SK-N-SH (cell line): ENCODE results near the gene HEXD. TPM values are rescaled to one million over a fixed set of nuclear protein-coding genes. Genes with fewer than 3 reads are reported as not detected.

Experiments
- CTCF ChIA-PET: fragments of 300-600, 350-600 bp; formaldehyde crosslinking; extraction: SDS; loops from one replicate; lab custom pipeline; 2021; lab: Yijun Ruan, JAX
- POLR2A ChIA-PET: fragments of 350-600 bp; sonication (Branson Sonifier 250); formaldehyde crosslinking; extraction: SDS; loops from one replicate; lab custom pipeline; 2020; ENCODE audit warnings: antibody characterized with exemption, inconsistent platforms; lab: Yijun Ruan, JAX
- DNase-seq: peaks from one replicate; pipeline ENCODE4 v3.0.0; 2012
- H2AFZ ChIP-seq: fragments of 200-600 bp; sonication (generic); 2 replicates; pipeline ENCODE4 v1.8.1; 2016; ENCODE audit warnings: antibody characterized with exemption, mild to moderate bottlenecking, low read depth
- H3F3A ChIP-seq: fragments of 200-600 bp; sonication (generic); replicated peaks from 2 replicates; pipeline ENCODE3; 2016; ENCODE audit warnings: antibody characterized with exemption, mild to moderate bottlenecking; ENCODE audit not compliant: insufficient read depth
- H3K27ac ChIP-seq, 2 experiments: fragments of 200-500 bp in 1 of 2; fragments of 200-600 bp in 1 of 2; sonication (Bioruptor generic) in 1 of 2; sonication (generic), shearing (Covaris generic) in 1 of 2; 2 replicates each; pipeline versions ENCODE4 v1.5.1 to v1.6.1; 2014 to 2016; ENCODE audit warnings: low read depth in 2 of 2, inconsistent platforms in 1 of 2, low read length in 1 of 2, mild to moderate bottlenecking in 1 of 2, mixed read lengths in 1 of 2
- H3K27me3 ChIP-seq: fragments of 200-600 bp; sonication (generic), shearing (Covaris generic); 2 replicates; pipeline ENCODE4 v1.6.1; 2016; ENCODE audit warnings: mixed run types; ENCODE audit not compliant: insufficient read depth
- H3K36me3 ChIP-seq, 2 experiments: fragments of 200-500 bp in 1 of 2; fragments of 200-600 bp in 1 of 2; sonication (Bioruptor generic) in 1 of 2; sonication (generic) in 1 of 2; replicated peaks in 1 of 2; 2 replicates each; pipeline versions ENCODE3 to v1.5.1; 2014 to 2016; ENCODE audit warnings: low read length in 1 of 2, mild to moderate bottlenecking in 1 of 2; ENCODE audit not compliant: insufficient read depth in 2 of 2, control insufficient read depth in 1 of 2
- H3K4me1 ChIP-seq, 2 experiments: fragments of 200-500 bp in 1 of 2; fragments of 200-600 bp in 1 of 2; sonication (Bioruptor generic) in 1 of 2; sonication (generic), shearing (Covaris generic) in 1 of 2; 2 replicates each; pipeline versions ENCODE4 v1.5.1 to v1.6.1; 2014 to 2016; ENCODE audit warnings: low read depth in 1 of 2, low read length in 1 of 2, mixed run types in 1 of 2; ENCODE audit not compliant: insufficient read depth in 2 of 2, control insufficient read depth in 1 of 2
- H3K4me2 ChIP-seq: fragments of 200-600 bp; sonication (generic), shearing (Covaris generic); 2 replicates; pipeline ENCODE4 v1.6.1; 2017; ENCODE audit warnings: mixed run types
- H3K4me3 ChIP-seq, 2 experiments: fragments of 200-500 bp in 1 of 2; fragments of 200-600 bp in 1 of 2; sonication (Bioruptor generic) in 1 of 2; sonication (generic), shearing (Covaris generic) in 1 of 2; 2 replicates each; pipeline versions ENCODE4 v1.5.1 to v1.8.1; 2014 to 2016; ENCODE audit warnings: low read depth in 2 of 2, inconsistent platforms in 1 of 2, low read length in 1 of 2, mild to moderate bottlenecking in 1 of 2, mixed read lengths in 1 of 2, moderate library complexity in 1 of 2
- H3K79me2 ChIP-seq: fragments of 200-600 bp; sonication (generic); 2 replicates; pipeline ENCODE4 v1.8.1; 2017; ENCODE audit warnings: mild to moderate bottlenecking; ENCODE audit not compliant: insufficient read depth
- H3K9ac ChIP-seq: fragments of 200-600 bp; sonication (generic); 2 replicates; pipeline ENCODE4 v1.6.1; 2017; ENCODE audit warnings: mixed run types
- H3K9me2 ChIP-seq: fragments of 200-600 bp; sonication (generic); 2 replicates; pipeline ENCODE4 v1.6.1; 2017; ENCODE audit warnings: mixed run types
- H3K9me3 ChIP-seq: fragments of 200-600 bp; sonication (generic); 2 replicates; pipeline ENCODE4 v1.6.1; 2017; ENCODE audit warnings: mixed run types, mild to moderate bottlenecking, moderate library complexity
- H4K20me1 ChIP-seq: fragments of 200-600 bp; sonication (generic); 2 replicates; pipeline ENCODE4 v1.6.1; 2017; ENCODE audit warnings: mild to moderate bottlenecking, mixed run types; ENCODE audit not compliant: insufficient read depth
- CHD2 ChIP-seq: fragments of 150-350 bp; IDR thresholded peaks from 2 replicates; pipeline ENCODE4 v1.6.1; 2018; ENCODE audit warnings: low read length; ENCODE audit not compliant: partially characterized antibody
- EP300 ChIP-seq, 2 experiments: IDR thresholded peaks; 2 replicates each; pipeline versions ENCODE4 v1.4.0 to v1.6.1; 2012; ENCODE audit warnings: borderline replicate concordance in 1 of 2, low read depth in 1 of 2, low read length in 1 of 2
- GABPA ChIP-seq: IDR thresholded peaks from 2 replicates; pipeline ENCODE4 v1.4.0; 2012; ENCODE audit warnings: low read depth, mild to moderate bottlenecking
- GATA2 ChIP-seq: sonication (generic); formaldehyde crosslinking; IDR thresholded peaks from 2 replicates; pipeline ENCODE4 v1.5.0; 2020; ENCODE audit warnings: mild to moderate bottlenecking, missing genetic modification reagents
- JUND ChIP-seq: IDR thresholded peaks from 2 replicates; pipeline ENCODE4 v1.4.0; 2012
- MAX ChIP-seq: IDR thresholded peaks from 2 replicates; pipeline ENCODE4 v1.4.0; 2012; ENCODE audit warnings: low read depth
- MEF2A ChIP-seq: IDR thresholded peaks from 2 replicates; pipeline ENCODE4 v1.4.0; 2012; ENCODE audit warnings: low read depth, borderline replicate concordance
- NFIC ChIP-seq: IDR thresholded peaks from 2 replicates; pipeline ENCODE4 v1.4.0; 2012; ENCODE audit warnings: borderline replicate concordance
- PBX3 ChIP-seq: IDR thresholded peaks from 2 replicates; pipeline ENCODE4; 2012
- POLR2AphosphoS5 ChIP-seq: IDR thresholded peaks from 2 replicates; pipeline ENCODE4 v1.6.1; 2012; ENCODE audit warnings: low read depth, low read length
- RAD21 ChIP-seq: IDR thresholded peaks from 2 replicates; pipeline ENCODE4 v1.6.1; 2012; ENCODE audit warnings: mild to moderate bottlenecking, low read length
- SMC3 ChIP-seq: IDR thresholded peaks from 2 replicates; pipeline ENCODE4 v1.6.1; 2012; ENCODE audit warnings: low read depth, low read length, improper control_type of control experiment
- TAF1 ChIP-seq: IDR thresholded peaks from 2 replicates; pipeline ENCODE4 v1.6.1; 2012; ENCODE audit warnings: low read depth, mild to moderate bottlenecking, low read length, moderate library complexity, borderline replicate concordance
- TCF12 ChIP-seq: IDR thresholded peaks from 2 replicates; pipeline ENCODE4 v1.4.0; 2012
- USF2 ChIP-seq: fragments of 150-350 bp; IDR thresholded peaks from 2 replicates; pipeline ENCODE4 v1.6.1; 2017; ENCODE audit warnings: antibody characterized with exemption, low read length, low read depth, borderline replicate concordance
- WGBS: methylation state at CpG from one replicate; pipeline ENCODE4 v1.1.6; 2017; ENCODE audit warnings: low lambda C conversion rate; 5-methylcytosine and 5-hydroxymethylcytosine counted together
- polyA plus RNA-seq, 3 experiments: library from polyadenylated mRNA; depleted of rRNA; stranded (reverse); fragments of >200 nt; gene quantifications; 2 replicates each; pipeline ENCODE4 v1.2.3, GENCODE V29; 2012
- TF ChIP-seq, protein P1 (sequence below): fragments of 200-600 bp; sonication (generic); IDR thresholded peaks from 2 replicates; pipeline ENCODE4 v1.6.1; 2017; ENCODE audit warnings: antibody characterized with exemption, mild to moderate bottlenecking, moderate library complexity

Gene HEXD
- polyA plus RNA-seq, 1 of the 3 experiments (the other 2 are of a cell fraction): 38.8 TPM

GRCh38 chr17:82480318-82480717 is 62.2 kb downstream of the HEXD start:
- H3K27me3 ChIP-seq: no peaks in the 10 kb centered on the region
- H3K9ac ChIP-seq: no peak overlapping the region
- 100% methylated on average over 7 of the region's 9 CpGs for WGBS
- H3F3A ChIP-seq: peaks cover 10% of the 10 kb centered on the region
- peaks cover 44 to 62% of the 10 kb centered on the region in 2 experiments for H3K36me3 ChIP-seq
- H3K9me3 ChIP-seq: no peaks in the 10 kb centered on the region
- H3K79me2 ChIP-seq: no peaks in the 10 kb centered on the region
- H3K4me2 ChIP-seq: no peak overlapping the region
- no peaks in the 10 kb centered on the region for H3K4me1 ChIP-seq
- no peaks in the 10 kb centered on the region for H3K9me2 ChIP-seq
- H4K20me1 ChIP-seq: no peaks in the 10 kb centered on the region
- CTCF ChIA-PET: interaction anchor here (0.9 to 5.6 kb wide), 7 partner anchors 11 to 74 kb away, joined by 3 to 35 read pairs (median 3); no protein-coding TSS in a partner anchor
- POLR2A ChIA-PET: interaction anchor here (1.7 kb wide), 1 partner anchor 12 kb away, joined by 4 read pairs; no protein-coding TSS in a partner anchor
- H3K27ac ChIP-seq: no peak overlapping the region
- no peak for TF ChIP-seq MAX
- no peak for TF ChIP-seq MEF2A
- no peak overlapping the region for H2AFZ ChIP-seq
- no peak for DNase-seq
- H3K4me3 ChIP-seq: no peak overlapping the region

- H2AFZ ChIP-seq: no peak overlapping the region
- H3K79me2 ChIP-seq: no peaks in the 10 kb centered on the region
- H3K9me2 ChIP-seq: no peaks in the 10 kb centered on the region
- peaks cover 18% of the 10 kb centered on the region for H3F3A ChIP-seq
- 98% methylated on average over 6 of the region's 6 CpGs for WGBS
- no peaks in the 10 kb centered on the region for H3K4me1 ChIP-seq
- H3K9ac ChIP-seq: no peak overlapping the region
- no peak overlapping the region for H3K4me2 ChIP-seq
- TF ChIP-seq JUND: no peak
- TF ChIP-seq NFIC: no peak
- TF ChIP-seq TCF12: no peak
- TF ChIP-seq USF2: no peak
- no peak for TF ChIP-seq RAD21
- TF ChIP-seq, protein P1, sequence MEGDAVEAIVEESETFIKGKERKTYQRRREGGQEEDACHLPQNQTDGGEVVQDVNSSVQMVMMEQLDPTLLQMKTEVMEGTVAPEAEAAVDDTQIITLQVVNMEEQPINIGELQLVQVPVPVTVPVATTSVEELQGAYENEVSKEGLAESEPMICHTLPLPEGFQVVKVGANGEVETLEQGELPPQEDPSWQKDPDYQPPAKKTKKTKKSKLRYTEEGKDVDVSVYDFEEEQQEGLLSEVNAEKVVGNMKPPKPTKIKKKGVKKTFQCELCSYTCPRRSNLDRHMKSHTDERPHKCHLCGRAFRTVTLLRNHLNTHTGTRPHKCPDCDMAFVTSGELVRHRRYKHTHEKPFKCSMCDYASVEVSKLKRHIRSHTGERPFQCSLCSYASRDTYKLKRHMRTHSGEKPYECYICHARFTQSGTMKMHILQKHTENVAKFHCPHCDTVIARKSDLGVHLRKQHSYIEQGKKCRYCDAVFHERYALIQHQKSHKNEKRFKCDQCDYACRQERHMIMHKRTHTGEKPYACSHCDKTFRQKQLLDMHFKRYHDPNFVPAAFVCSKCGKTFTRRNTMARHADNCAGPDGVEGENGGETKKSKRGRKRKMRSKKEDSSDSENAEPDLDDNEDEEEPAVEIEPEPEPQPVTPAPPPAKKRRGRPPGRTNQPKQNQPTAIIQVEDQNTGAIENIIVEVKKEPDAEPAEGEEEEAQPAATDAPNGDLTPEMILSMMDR: no peak
- peaks cover 47 to 75% of the 10 kb centered on the region in 2 experiments for H3K36me3 ChIP-seq
- no peak overlapping the region for H3K27ac ChIP-seq
- no peak for DNase-seq
- H4K20me1 ChIP-seq: no peaks in the 10 kb centered on the region
- H3K4me3 ChIP-seq: no peak overlapping the region
- POLR2A ChIA-PET: no interaction called here
- no peaks in the 10 kb centered on the region for H3K9me3 ChIP-seq
- CTCF ChIA-PET: no interaction called here
- no peaks in the 10 kb centered on the region for H3K27me3 ChIP-seq
Measured at GRCh38 chr17:82483204-82483660, 65.1 kb downstream of the HEXD start.

DNA sequence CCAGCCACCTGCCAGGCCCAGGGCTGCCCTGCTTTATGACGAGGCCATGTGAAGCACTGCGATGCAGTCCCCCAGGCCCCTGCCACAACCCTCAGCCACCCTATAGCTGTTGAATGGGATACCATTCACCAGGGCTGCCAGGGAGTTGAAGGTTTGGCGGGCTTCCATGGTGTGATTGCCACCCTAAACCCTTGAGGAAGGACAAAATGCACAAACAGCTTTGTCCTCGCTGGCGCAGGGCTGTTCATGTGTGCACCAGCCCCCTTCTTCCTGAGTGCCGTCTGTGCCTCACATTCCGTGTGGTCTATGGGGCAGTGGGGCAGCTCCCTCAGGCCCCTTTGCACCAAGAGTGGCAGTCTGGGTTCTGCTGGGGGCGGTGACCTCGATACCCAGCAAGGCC is 65.7 kb downstream of the HEXD start:
- no peaks in the 10 kb centered on the region for H3K79me2 ChIP-seq
- H3K9me2 ChIP-seq: no peaks in the 10 kb centered on the region
- H3K4me1 ChIP-seq: no peaks in the 10 kb centered on the region
- no peak overlapping the region for H3K9ac ChIP-seq
- ChIA-PET POLR2A (no interaction called here), CTCF (interaction anchor here (0.9 kb wide), 1 partner anchor 11 kb away, joined by 4 read pairs; no protein-coding TSS in a partner anchor)
- no peaks in the 10 kb centered on the region for H3K9me3 ChIP-seq
- WGBS: 90% methylated on average over 9 of the region's 9 CpGs
- no peak overlapping the region for H3K4me3 ChIP-seq
- DNase-seq: no peak
- H3K4me2 ChIP-seq: no peak overlapping the region
- H3F3A ChIP-seq: peaks cover 24% of the 10 kb centered on the region
- H3K36me3 ChIP-seq: peaks cover 52 to 69% of the 10 kb centered on the region in 2 experiments
- H4K20me1 ChIP-seq: no peaks in the 10 kb centered on the region
- H2AFZ ChIP-seq: no peak overlapping the region
- H3K27me3 ChIP-seq: no peaks in the 10 kb centered on the region
- no peak overlapping the region for H3K27ac ChIP-seq
- no peak for TF ChIP-seq POLR2AphosphoS5
- no peak for TF ChIP-seq GATA2 (CRISPR knock-in tag)
- TF ChIP-seq MAX: no peak
- TF ChIP-seq EP300 (IDR thresholded peaks at IDR 0.05; ENCODE audit: borderline replicate concordance in 1 of 2, low read depth in 1 of 2, low read length in 1 of 2): no peak
- no peak for TF ChIP-seq CHD2
- TF ChIP-seq GABPA: no peak
- no peak for TF ChIP-seq JUND
- TF ChIP-seq, protein P1: no peak
- no peak for TF ChIP-seq SMC3
- TF ChIP-seq PBX3: no peak
- no peak for TF ChIP-seq TCF12
- TF ChIP-seq TAF1: no peak
